ENCODE data around the gene CCR7.

GRCh38 chr17:40536295-40537171 is 28.7 kb downstream of the CCR7 start:
- TF ChIP-seq, protein P1, sequence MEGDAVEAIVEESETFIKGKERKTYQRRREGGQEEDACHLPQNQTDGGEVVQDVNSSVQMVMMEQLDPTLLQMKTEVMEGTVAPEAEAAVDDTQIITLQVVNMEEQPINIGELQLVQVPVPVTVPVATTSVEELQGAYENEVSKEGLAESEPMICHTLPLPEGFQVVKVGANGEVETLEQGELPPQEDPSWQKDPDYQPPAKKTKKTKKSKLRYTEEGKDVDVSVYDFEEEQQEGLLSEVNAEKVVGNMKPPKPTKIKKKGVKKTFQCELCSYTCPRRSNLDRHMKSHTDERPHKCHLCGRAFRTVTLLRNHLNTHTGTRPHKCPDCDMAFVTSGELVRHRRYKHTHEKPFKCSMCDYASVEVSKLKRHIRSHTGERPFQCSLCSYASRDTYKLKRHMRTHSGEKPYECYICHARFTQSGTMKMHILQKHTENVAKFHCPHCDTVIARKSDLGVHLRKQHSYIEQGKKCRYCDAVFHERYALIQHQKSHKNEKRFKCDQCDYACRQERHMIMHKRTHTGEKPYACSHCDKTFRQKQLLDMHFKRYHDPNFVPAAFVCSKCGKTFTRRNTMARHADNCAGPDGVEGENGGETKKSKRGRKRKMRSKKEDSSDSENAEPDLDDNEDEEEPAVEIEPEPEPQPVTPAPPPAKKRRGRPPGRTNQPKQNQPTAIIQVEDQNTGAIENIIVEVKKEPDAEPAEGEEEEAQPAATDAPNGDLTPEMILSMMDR (IDR thresholded peaks at IDR 0.05) = no peak
- no peak for TF ChIP-seq POLR2A (IDR thresholded peaks at IDR 0.05)
